Right lobe of liver (tissue), 4 donors: Measurements from ENCODE around the gene WDR19.

Experiments
- CTCF ChIP-seq, 4 donors: fragments of 200-600 bp in 3 of 4; fragments of 450-650 bp in 1 of 4; IDR thresholded peaks; one replicate each; pipeline versions ENCODE4 v1.5.1 to v1.8.0; 2016 to 2022; ENCODE audit warnings: antibody characterized with exemption in 4 of 4, mild to moderate bottlenecking in 2 of 4
- POLR2A ChIP-seq: fragments of 450-650 bp; IDR thresholded peaks from one replicate; pipeline ENCODE4 v1.6.1; 2017; ENCODE audit warnings: antibody characterized with exemption, mild to moderate bottlenecking
- donor health status: DM: no; HTN: no; CAD: no.
- donor health status: DM: no; HTN: no; CAD: no.
- donor health status: DM: no; HTN: yes; CAD: no.

GRCh38 chr4:39233783-39234182, 51.5 kb downstream of the WDR19 start:
- no peak for TF ChIP-seq CTCF (IDR thresholded peaks at IDR 0.05)
- TF ChIP-seq POLR2A: no peak
